Nephron (organoid): ENCODE data around the gene SLC35F1.

Source experiments
- H3K27ac Mint-ChIP-seq, 3 experiments: 2 replicates each; pipeline ENCODE4 v1.8.0; 2020; ENCODE audit warnings: mixed read lengths in 3 of 3, mild to moderate bottlenecking in 2 of 3, moderate library complexity in 1 of 3
- H3K27me3 Mint-ChIP-seq: 2 replicates; pipeline ENCODE4 v1.8.0; 2021; ENCODE audit warnings: low read depth, mild to moderate bottlenecking, moderate library complexity, mixed read lengths
- H3K36me3 Mint-ChIP-seq: 2 replicates; pipeline ENCODE4 v1.8.0; 2020; ENCODE audit warnings: low read depth, mixed read lengths
- H3K4me1 Mint-ChIP-seq: 2 replicates; pipeline ENCODE4 v1.8.0; 2020; ENCODE audit warnings: mixed read lengths
- H3K4me3 Mint-ChIP-seq, 3 experiments: 2 replicates each; pipeline ENCODE4 v1.8.0; 2020; ENCODE audit warnings: mild to moderate bottlenecking in 3 of 3, mixed read lengths in 3 of 3, moderate library complexity in 2 of 3
- H3K9me3 Mint-ChIP-seq: 2 replicates; pipeline ENCODE4 v1.8.0; 2020; ENCODE audit warnings: mixed read lengths
- CTCF ChIP-seq, 3 experiments: fragments of 200-600 bp; sonication (generic); IDR thresholded peaks; one replicate each; pipeline ENCODE4 v1.5.0; 2021; ENCODE audit warnings: antibody characterized with exemption in 3 of 3; ENCODE audit not compliant: unreplicated experiment in 3 of 3

The SLC35F1 gene

GRCh38 chr6:118103381-118104146 lies 196.5 kb downstream of the SLC35F1 start:
- Mint-ChIP-seq H3K4me1 (peaks cover 11% of the 10 kb centered on the region), H3K4me3 (no peak overlapping the region), H3K36me3 (no peaks in the 10 kb centered on the region), H3K27me3 (no peaks in the 10 kb centered on the region), H3K9me3 (no peaks in the 10 kb centered on the region), H3K27ac (no peak overlapping the region)
- TF ChIP-seq CTCF (IDR thresholded peaks at IDR 0.05; ENCODE audit: unreplicated experiment in 3 of 3) = no peak

GRCh38 chr6:118122161-118122725 lies 215.2 kb downstream of the SLC35F1 start:
- Mint-ChIP-seq H3K4me1 (no peaks in the 10 kb centered on the region), H3K9me3 (no peaks in the 10 kb centered on the region), H3K4me3 (no peak overlapping the region), H3K36me3 (no peaks in the 10 kb centered on the region), H3K27ac (no peak overlapping the region), H3K27me3 (no peaks in the 10 kb centered on the region)
- TF ChIP-seq CTCF (IDR thresholded peaks at IDR 0.05; ENCODE audit: unreplicated experiment in 3 of 3) = no peak

- Mint-ChIP-seq H3K9me3 (no peaks in the 10 kb centered on the region), H3K36me3 (no peaks in the 10 kb centered on the region), H3K27me3 (no peaks in the 10 kb centered on the region), H3K27ac (no peak overlapping the region), H3K4me3 (no peak overlapping the region), H3K4me1 (no peaks in the 10 kb centered on the region)
- no peak for TF ChIP-seq CTCF (IDR thresholded peaks at IDR 0.05; ENCODE audit: unreplicated experiment in 3 of 3)
Observed at GRCh38 chr6:118122801-118123200, 215.7 kb downstream of the SLC35F1 start.

GRCh38 chr6:118123503-118124037 lies 216.5 kb downstream of the SLC35F1 start:
- Mint-ChIP-seq H3K4me3 (no peak overlapping the region), H3K27me3 (no peaks in the 10 kb centered on the region), H3K9me3 (no peaks in the 10 kb centered on the region), H3K36me3 (no peaks in the 10 kb centered on the region), H3K27ac (no peak overlapping the region), H3K4me1 (no peaks in the 10 kb centered on the region)
- TF ChIP-seq CTCF (IDR thresholded peaks at IDR 0.05; ENCODE audit: unreplicated experiment in 3 of 3) = no peak

GRCh38 chr6:118124851-118125250 lies 217.8 kb downstream of the SLC35F1 start:
- no peaks in the 10 kb centered on the region for H3K36me3 Mint-ChIP-seq
- TF ChIP-seq CTCF (IDR thresholded peaks at IDR 0.05; ENCODE audit: unreplicated experiment in 3 of 3) = no peak
- H3K9me3 Mint-ChIP-seq = no peaks in the 10 kb centered on the region
- H3K27me3 Mint-ChIP-seq = no peaks in the 10 kb centered on the region
- no peaks in the 10 kb centered on the region for H3K4me1 Mint-ChIP-seq
- no peak overlapping the region for H3K27ac Mint-ChIP-seq
- no peak overlapping the region for H3K4me3 Mint-ChIP-seq
